MG63 (cell line): ENCODE measurements around the gene DOHH. TPM values are rescaled to one million over a fixed set of nuclear protein-coding genes. Genes with fewer than 3 reads are reported as not detected.
A peak's percentile ranks its signal among the peaks of the same experiment; 100 is the strongest.

Experiments used
- DNase-seq: peaks from one replicate; pipeline ENCODE4 v3.0.0-alpha.2; 2020
- H3K27me3 ChIP-seq: fragments of 250-450 bp; sonication (Bioruptor Pico); 2 replicates; pipeline ENCODE4 v1.5.1; 2020; ENCODE audit warnings: mild to moderate bottlenecking, moderate library complexity
- H3K36me3 ChIP-seq: fragments of 250-450 bp; sonication (Bioruptor Pico); 2 replicates; pipeline ENCODE4 v1.5.1; 2020; ENCODE audit warnings: mild to moderate bottlenecking, moderate library complexity
- H3K4me3 ChIP-seq: fragments of 250-450 bp; sonication (Bioruptor Pico); 2 replicates; pipeline ENCODE4 v1.5.1; 2020; ENCODE audit warnings: mild to moderate bottlenecking, moderate library complexity
- H3K9me3 ChIP-seq: fragments of 250-450 bp; sonication (Bioruptor Pico); 2 replicates; pipeline ENCODE4 v1.5.1; 2020; ENCODE audit warnings: mild to moderate bottlenecking, moderate library complexity
- total RNA-seq: library from RNA; depleted of rRNA; stranded (reverse); fragments of >200 nt; shearing (Covaris generic); gene quantifications from 2 replicates; pipeline ENCODE4 v1.2.3, GENCODE V29; 2014; ENCODE audit warnings: low replicate concordance

Gene DOHH
- total RNA-seq, 1 experiment from 2014 or later = 34.5 TPM

- H3K36me3 ChIP-seq = no peaks in the 10 kb centered on the region; the same call in 1 of the 2 replicates
- no peaks in the 10 kb centered on the region for H3K9me3 ChIP-seq
- DNase-seq = no peak
- H3K27me3 ChIP-seq = no peaks in the 10 kb centered on the region
- H3K4me3 ChIP-seq = peak overlapping the region; percentile 89
Observed at GRCh38 chr19:3499738-3500428, 591 bp downstream of the DOHH start.

- H3K27me3 ChIP-seq = no peaks in the 10 kb centered on the region
- no peaks in the 10 kb centered on the region for H3K9me3 ChIP-seq
- H3K36me3 ChIP-seq = no peaks in the 10 kb centered on the region; the same call in 1 of the 2 replicates
- H3K4me3 ChIP-seq = no peak overlapping the region
- no peak for DNase-seq
Observed at GRCh38 chr19:3497757-3498520, 2.5 kb downstream of the DOHH start.

- H3K4me3 ChIP-seq = no peak overlapping the region
- no peak for DNase-seq
Observed at GRCh38 chr19:3496392-3497273, 3.8 kb downstream of the DOHH start.

GRCh38 chr19:3494559-3494958 lies 5.9 kb downstream of the DOHH start:
- Histone ChIP-seq H3K27me3 (no peaks in the 10 kb centered on the region), H3K36me3 (no peaks in the 10 kb centered on the region; the same call in 1 of the 2 replicates), H3K9me3 (no peaks in the 10 kb centered on the region), H3K4me3 (no peak overlapping the region)
- no peak for DNase-seq

More at GRCh38 chr19:3496392-3497273, 3.8 kb downstream of the DOHH start:
- no peaks in the 10 kb centered on the region; the same call in 1 of the 2 replicates for H3K36me3 ChIP-seq
- H3K27me3 ChIP-seq = no peaks in the 10 kb centered on the region
- no peaks in the 10 kb centered on the region for H3K9me3 ChIP-seq

- Histone ChIP-seq H3K36me3 (no peaks in the 10 kb centered on the region; the same call in 1 of the 2 replicates), H3K4me3 (no peak overlapping the region), H3K27me3 (no peaks in the 10 kb centered on the region), H3K9me3 (no peaks in the 10 kb centered on the region)
- DNase-seq = no peak
Observed at GRCh38 chr19:3494051-3494450, 6.4 kb downstream of the DOHH start.

- Histone ChIP-seq H3K36me3 (no peaks in the 10 kb centered on the region; the same call in 1 of the 2 replicates), H3K9me3 (no peaks in the 10 kb centered on the region), H3K4me3 (no peak overlapping the region), H3K27me3 (no peaks in the 10 kb centered on the region)
- DNase-seq = no peak
Observed at GRCh38 chr19:3493651-3494050, 6.8 kb downstream of the DOHH start.

- H3K9me3 ChIP-seq = no peaks in the 10 kb centered on the region
- no peaks in the 10 kb centered on the region; the same call in 1 of the 2 replicates for H3K36me3 ChIP-seq
- no peak for DNase-seq
- no peaks in the 10 kb centered on the region for H3K27me3 ChIP-seq
- H3K4me3 ChIP-seq = no peak overlapping the region
Observed at GRCh38 chr19:3492919-3493318, 7.6 kb downstream of the DOHH start.

GRCh38 chr19:3492131-3492839 lies 8.2 kb downstream of the DOHH start:
- DNase-seq = no peak
- Histone ChIP-seq H3K4me3 (no peak overlapping the region), H3K36me3 (no peaks in the 10 kb centered on the region; the same call in 1 of the 2 replicates), H3K27me3 (no peaks in the 10 kb centered on the region), H3K9me3 (no peaks in the 10 kb centered on the region)

GRCh38 chr19:3491396-3492119 lies 8.9 kb downstream of the DOHH start:
- H3K9me3 ChIP-seq = no peaks in the 10 kb centered on the region
- H3K36me3 ChIP-seq = no peaks in the 10 kb centered on the region; the same call in 1 of the 2 replicates
- no peak overlapping the region for H3K4me3 ChIP-seq
- no peak for DNase-seq
- H3K27me3 ChIP-seq = no peaks in the 10 kb centered on the region

- Histone ChIP-seq H3K36me3 (no peaks in the 10 kb centered on the region), H3K9me3 (no peaks in the 10 kb centered on the region), H3K4me3 (no peak within 1 kb of the TSS), H3K27me3 (peaks cover 13% of the 10 kb centered on the region)
- no peak for DNase-seq
Observed at GRCh38 chr19:3483226-3483628, 17.2 kb downstream of the DOHH start, which contains the start of gene SMIM44. Gene SMIM44 (minus strand): TSS chr19:3483441. CDS start chr19:3483403, 38 bp downstream.

GRCh38 chr19:3482507-3483225 lies 17.8 kb downstream of the DOHH start:
- H3K9me3 ChIP-seq = no peaks in the 10 kb centered on the region
- H3K27me3 ChIP-seq = peaks cover 13% of the 10 kb centered on the region
- DNase-seq = no peak
- H3K36me3 ChIP-seq = no peaks in the 10 kb centered on the region
- H3K4me3 ChIP-seq = no peak overlapping the region

- DNase-seq = no peak
- no peaks in the 10 kb centered on the region for H3K36me3 ChIP-seq
- H3K27me3 ChIP-seq = peaks cover 13% of the 10 kb centered on the region
- no peaks in the 10 kb centered on the region for H3K9me3 ChIP-seq
- H3K4me3 ChIP-seq = no peak overlapping the region
Observed at GRCh38 chr19:3481241-3482090, 19.0 kb downstream of the DOHH start.

- Histone ChIP-seq H3K4me3 (no peak within 1 kb of the TSS), H3K27me3 (peaks cover 13% of the 10 kb centered on the region), H3K9me3 (no peaks in the 10 kb centered on the region), H3K36me3 (no peaks in the 10 kb centered on the region)
- DNase-seq = no peak
Observed at GRCh38 chr19:3480383-3481091, 19.9 kb downstream of the DOHH start, which contains the start of gene SMIM24. Gene SMIM24 (minus strand): TSS chr19:3480525. CDS start chr19:3480463, 62 bp downstream.

- no peak for DNase-seq
- Histone ChIP-seq H3K9me3 (no peaks in the 10 kb centered on the region), H3K27me3 (peaks cover 13% of the 10 kb centered on the region), H3K36me3 (no peaks in the 10 kb centered on the region), H3K4me3 (no peak overlapping the region)
Observed at GRCh38 chr19:3479834-3480215, 20.6 kb downstream of the DOHH start.
